Measurements from ENCODE around the gene DDX6. TPM values are rescaled to one million over a fixed set of nuclear protein-coding genes. Genes with fewer than 3 reads are reported as not detected.
A peak's percentile ranks its signal among the peaks of the same experiment; 100 is the strongest.

DDX6 gene
- total and polyA plus RNA-seq, 9 of the 15 experiments (the other 6 are each of a cell fraction or from before 2014, with no cell fraction given): 10.0 to 102 (median 58.2) TPM

DNA sequence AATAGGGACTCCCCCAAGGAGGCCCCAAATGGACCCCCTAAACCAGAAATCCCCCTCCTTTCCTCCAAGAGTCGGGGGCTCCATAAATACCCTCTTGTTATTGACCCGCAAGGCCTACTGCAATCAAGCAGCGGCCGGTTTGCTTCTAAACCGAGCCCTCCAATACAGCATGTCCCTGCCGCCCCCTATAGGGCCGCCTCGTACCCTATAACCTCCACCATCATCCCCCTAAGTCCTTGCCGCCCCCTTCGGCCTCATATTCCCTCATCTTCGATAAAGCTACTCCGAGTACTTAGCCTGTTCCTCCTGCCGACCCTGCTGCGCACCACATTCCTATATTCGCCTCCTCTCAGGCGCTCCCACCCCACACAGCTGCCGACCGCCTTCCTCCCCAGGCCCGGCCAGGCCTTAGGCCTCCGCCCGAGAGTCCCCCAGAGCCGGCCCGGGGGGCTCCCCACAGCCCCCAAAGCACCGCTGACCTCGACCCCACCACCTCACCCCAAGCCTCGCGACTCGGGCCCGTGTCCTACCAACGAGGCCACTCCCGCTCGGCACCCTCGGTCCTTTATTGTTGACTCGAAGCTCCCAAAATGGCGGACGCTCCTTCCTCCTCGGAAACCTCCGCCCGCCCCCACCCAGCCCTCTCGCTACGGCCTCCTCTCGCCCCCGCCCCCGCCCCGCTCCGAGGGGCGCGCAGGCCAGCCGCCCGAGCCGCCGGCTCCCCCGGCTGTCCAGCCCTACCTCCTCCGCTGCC is 430 bp downstream of the DDX6 start (continued):
- TF ChIP-seq ASH1L (IDR thresholded peaks at IDR 0.05; ENCODE audit: borderline replicate concordance, low read depth, partially characterized antibody) (no peak), POLR2H (tag; IDR thresholded peaks at IDR 0.05; ENCODE audit: low read depth) (no peak), MEF2D (tag; conservative IDR thresholded peaks at IDR 0.05; ENCODE audit: low read depth) (no peak), ZNF586 (CRISPR knock-in tag; conservative IDR thresholded peaks at IDR 0.05) (no peak), NFIC (IDR thresholded peaks at IDR 0.05) (no peak), SETDB1 (IDR thresholded peaks at IDR 0.05; ENCODE audit: low read length) (no peak), SIRT6 (IDR thresholded peaks at IDR 0.05; ENCODE audit: low read depth, low read length) (no peak), ZNF561 (CRISPR knock-in tag; conservative IDR thresholded peaks at IDR 0.05) (no peak), PHF21A (IDR thresholded peaks at IDR 0.05; ENCODE audit: borderline replicate concordance, low read depth) (no peak), GABPB1 (CRISPR knock-in tag; IDR thresholded peaks at IDR 0.05) (peak; percentile 9; the same call in 1 of the 2 replicates), ZNF57 (CRISPR knock-in tag; IDR thresholded peaks at IDR 0.05) (no peak), ZBED1 (IDR thresholded peaks at IDR 0.05) (no peak), DNMT1 (IDR thresholded peaks at IDR 0.05) (no peak), ZEB2 (IDR thresholded peaks at IDR 0.05) (no peak), ZNF551 (CRISPR knock-in tag; IDR thresholded peaks at IDR 0.05) (no peak), NR2C1 (IDR thresholded peaks at IDR 0.05) (peak; percentile 42), NR2C1 (tag; IDR thresholded peaks at IDR 0.05) (peak; percentile 40), KDM2B (CRISPR knock-in tag; IDR thresholded peaks at IDR 0.05) (no peak), ZNF124 (CRISPR knock-in tag; IDR thresholded peaks at IDR 0.05) (no peak), FOXA1 (IDR thresholded peaks at IDR 0.05; ENCODE audit: borderline replicate concordance) (no peak), ZNF146 (CRISPR knock-in tag; IDR thresholded peaks at IDR 0.05; ENCODE audit: unreplicated experiment) (no peak)
- TF ChIP-seq, protein P1, sequence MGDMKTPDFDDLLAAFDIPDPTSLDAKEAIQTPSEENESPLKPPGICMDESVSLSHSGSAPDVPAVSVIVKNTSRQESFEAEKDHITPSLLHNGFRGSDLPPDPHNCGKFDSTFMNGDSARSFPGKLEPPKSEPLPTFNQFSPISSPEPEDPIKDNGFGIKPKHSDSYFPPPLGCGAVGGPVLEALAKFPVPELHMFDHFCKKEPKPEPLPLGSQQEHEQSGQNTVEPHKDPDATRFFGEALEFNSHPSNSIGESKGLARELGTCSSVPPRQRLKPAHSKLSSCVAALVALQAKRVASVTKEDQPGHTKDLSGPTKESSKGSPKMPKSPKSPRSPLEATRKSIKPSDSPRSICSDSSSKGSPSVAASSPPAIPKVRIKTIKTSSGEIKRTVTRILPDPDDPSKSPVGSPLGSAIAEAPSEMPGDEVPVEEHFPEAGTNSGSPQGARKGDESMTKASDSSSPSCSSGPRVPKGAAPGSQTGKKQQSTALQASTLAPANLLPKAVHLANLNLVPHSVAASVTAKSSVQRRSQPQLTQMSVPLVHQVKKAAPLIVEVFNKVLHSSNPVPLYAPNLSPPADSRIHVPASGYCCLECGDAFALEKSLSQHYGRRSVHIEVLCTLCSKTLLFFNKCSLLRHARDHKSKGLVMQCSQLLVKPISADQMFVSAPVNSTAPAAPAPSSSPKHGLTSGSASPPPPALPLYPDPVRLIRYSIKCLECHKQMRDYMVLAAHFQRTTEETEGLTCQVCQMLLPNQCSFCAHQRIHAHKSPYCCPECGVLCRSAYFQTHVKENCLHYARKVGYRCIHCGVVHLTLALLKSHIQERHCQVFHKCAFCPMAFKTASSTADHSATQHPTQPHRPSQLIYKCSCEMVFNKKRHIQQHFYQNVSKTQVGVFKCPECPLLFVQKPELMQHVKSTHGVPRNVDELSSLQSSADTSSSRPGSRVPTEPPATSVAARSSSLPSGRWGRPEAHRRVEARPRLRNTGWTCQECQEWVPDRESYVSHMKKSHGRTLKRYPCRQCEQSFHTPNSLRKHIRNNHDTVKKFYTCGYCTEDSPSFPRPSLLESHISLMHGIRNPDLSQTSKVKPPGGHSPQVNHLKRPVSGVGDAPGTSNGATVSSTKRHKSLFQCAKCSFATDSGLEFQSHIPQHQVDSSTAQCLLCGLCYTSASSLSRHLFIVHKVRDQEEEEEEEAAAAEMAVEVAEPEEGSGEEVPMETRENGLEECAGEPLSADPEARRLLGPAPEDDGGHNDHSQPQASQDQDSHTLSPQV (IDR thresholded peaks at IDR 0.05): peak; percentile 15; the same call in 1 of the 2 replicates
- TF ChIP-seq, protein P2, sequence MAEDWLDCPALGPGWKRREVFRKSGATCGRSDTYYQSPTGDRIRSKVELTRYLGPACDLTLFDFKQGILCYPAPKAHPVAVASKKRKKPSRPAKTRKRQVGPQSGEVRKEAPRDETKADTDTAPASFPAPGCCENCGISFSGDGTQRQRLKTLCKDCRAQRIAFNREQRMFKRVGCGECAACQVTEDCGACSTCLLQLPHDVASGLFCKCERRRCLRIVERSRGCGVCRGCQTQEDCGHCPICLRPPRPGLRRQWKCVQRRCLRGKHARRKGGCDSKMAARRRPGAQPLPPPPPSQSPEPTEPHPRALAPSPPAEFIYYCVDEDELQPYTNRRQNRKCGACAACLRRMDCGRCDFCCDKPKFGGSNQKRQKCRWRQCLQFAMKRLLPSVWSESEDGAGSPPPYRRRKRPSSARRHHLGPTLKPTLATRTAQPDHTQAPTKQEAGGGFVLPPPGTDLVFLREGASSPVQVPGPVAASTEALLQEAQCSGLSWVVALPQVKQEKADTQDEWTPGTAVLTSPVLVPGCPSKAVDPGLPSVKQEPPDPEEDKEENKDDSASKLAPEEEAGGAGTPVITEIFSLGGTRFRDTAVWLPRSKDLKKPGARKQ (CRISPR knock-in tag; IDR thresholded peaks at IDR 0.05): no peak
- TF ChIP-seq, protein P3, sequence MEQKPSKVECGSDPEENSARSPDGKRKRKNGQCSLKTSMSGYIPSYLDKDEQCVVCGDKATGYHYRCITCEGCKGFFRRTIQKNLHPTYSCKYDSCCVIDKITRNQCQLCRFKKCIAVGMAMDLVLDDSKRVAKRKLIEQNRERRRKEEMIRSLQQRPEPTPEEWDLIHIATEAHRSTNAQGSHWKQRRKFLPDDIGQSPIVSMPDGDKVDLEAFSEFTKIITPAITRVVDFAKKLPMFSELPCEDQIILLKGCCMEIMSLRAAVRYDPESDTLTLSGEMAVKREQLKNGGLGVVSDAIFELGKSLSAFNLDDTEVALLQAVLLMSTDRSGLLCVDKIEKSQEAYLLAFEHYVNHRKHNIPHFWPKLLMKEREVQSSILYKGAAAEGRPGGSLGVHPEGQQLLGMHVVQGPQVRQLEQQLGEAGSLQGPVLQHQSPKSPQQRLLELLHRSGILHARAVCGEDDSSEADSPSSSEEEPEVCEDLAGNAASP (IDR thresholded peaks at IDR 0.05): no peak

Data from K562 (cell line).